Activated B cell treated with CpG ODN at 0.5 μM for 24 hours (primary cell): Measurements from ENCODE around the gene SLC15A1. TPM values are rescaled to one million over a fixed set of nuclear protein-coding genes. Genes with fewer than 3 reads are reported as not detected.

Experiments used
- ATAC-seq: fragments of 200-7000 bp; cut with Tn5 transposase; one replicate; pipeline ENCODE4 v1.10.0; 2021; ENCODE audit warnings: low read depth, mild to moderate bottlenecking, moderate library complexity
- CTCF ChIA-PET: fragments of 350-600 bp; sonication (Branson Sonifier 250); formaldehyde crosslinking; loops from one replicate; lab custom pipeline; 2021; ENCODE audit warnings: antibody characterized with exemption; lab: Charles Lee
- POLR2A ChIA-PET: fragments of 350-600 bp; sonication (Branson Sonifier 250); formaldehyde crosslinking; loops from one replicate; lab custom pipeline; 2021; ENCODE audit warnings: antibody characterized with exemption; lab: Charles Lee
- DNase-seq: peaks from one replicate; pipeline ENCODE4 v3.0.0; 2022
- H3K27ac Mint-ChIP-seq: one replicate; pipeline ENCODE4 v1.8.0; 2020; ENCODE audit warnings: mixed read lengths
- H3K27me3 Mint-ChIP-seq: one replicate; pipeline ENCODE4 v1.8.0; 2021; ENCODE audit warnings: mixed read lengths
- H3K36me3 Mint-ChIP-seq: one replicate; pipeline ENCODE4 v1.8.0; 2021; ENCODE audit warnings: low read depth, mixed read lengths
- H3K4me1 Mint-ChIP-seq: one replicate; pipeline ENCODE4 v1.8.0; 2021; ENCODE audit warnings: mixed read lengths
- H3K4me3 Mint-ChIP-seq: one replicate; pipeline ENCODE4 v1.8.0; 2020; ENCODE audit warnings: mild to moderate bottlenecking, mixed read lengths
- H3K9me3 Mint-ChIP-seq: one replicate; pipeline ENCODE4 v1.8.0; 2020; ENCODE audit warnings: mixed read lengths
- CTCF ChIP-seq: fragments of 200-600 bp; IDR thresholded peaks from one replicate; pipeline ENCODE4 v1.8.0; 2022; ENCODE audit warnings: antibody characterized with exemption, mild to moderate bottlenecking
- intact Hi-C: fragments of 100-400 bp; cut with micrococcal nuclease; formaldehyde crosslinking; loops from one replicate; pipeline ENCODE4 v1.15.1; 2024
- total RNA-seq: library from RNA; stranded (reverse); gene quantifications from 2 replicates; pipeline ENCODE4 v1.2.3, GENCODE V29; 2022

SLC15A1 gene
- total RNA-seq, 1 donor from 2014 or later, result not detected

- ChIA-PET POLR2A (no interaction called here), CTCF (no interaction called here)
- Mint-ChIP-seq H3K27me3 (peaks cover 2% of the 10 kb centered on the region), H3K27ac (no peak overlapping the region), H3K36me3 (no peaks in the 10 kb centered on the region), H3K4me3 (no peak overlapping the region), H3K4me1 (no peaks in the 10 kb centered on the region), H3K9me3 (no peaks in the 10 kb centered on the region)
- intact Hi-C loops, result no loop called here
- no peak for DNase-seq
- TF ChIP-seq CTCF, result no peak
- no peak for ATAC-seq
These were observed 61.1 kb downstream of the SLC15A1 start for GRCh38 chr13:98691360-98691759.

- Mint-ChIP-seq H3K4me1 (no peaks in the 10 kb centered on the region), H3K4me3 (no peak overlapping the region), H3K9me3 (no peaks in the 10 kb centered on the region), H3K27me3 (no peaks in the 10 kb centered on the region), H3K36me3 (no peaks in the 10 kb centered on the region), H3K27ac (no peak overlapping the region)
- ATAC-seq, result no peak
- no peak for TF ChIP-seq CTCF
- ChIA-PET POLR2A (no interaction called here), CTCF (interaction anchor here (1.1 kb wide), 1 partner anchor 18 kb away, joined by 5 read pairs; no protein-coding TSS in a partner anchor)
- DNase-seq, result no peak
- intact Hi-C loops, result no loop called here
These were observed 62.0 kb downstream of the SLC15A1 start for GRCh38 chr13:98690348-98691022.

GRCh38 chr13:98689347-98689968, 63.0 kb downstream of the SLC15A1 start:
- ATAC-seq (no peak), DNase-seq (no peak)
- Mint-ChIP-seq H3K27me3 (no peaks in the 10 kb centered on the region), H3K4me1 (no peaks in the 10 kb centered on the region), H3K9me3 (no peaks in the 10 kb centered on the region), H3K27ac (no peak overlapping the region), H3K36me3 (no peaks in the 10 kb centered on the region), H3K4me3 (no peak overlapping the region)
- intact Hi-C loops, result no loop called here
- ChIA-PET CTCF (no interaction called here), POLR2A (no interaction called here)
- TF ChIP-seq CTCF, result no peak

GRCh38 chr13:98688373-98688772, 64.1 kb downstream of the SLC15A1 start:
- no peak for TF ChIP-seq CTCF
- H3K27ac Mint-ChIP-seq, result no peak overlapping the region
- H3K9me3 Mint-ChIP-seq, result no peaks in the 10 kb centered on the region
- DNase-seq (no peak), ATAC-seq (no peak)
- ChIA-PET POLR2A (no interaction called here), CTCF (no interaction called here)
- H3K4me3 Mint-ChIP-seq, result no peak overlapping the region
- no peaks in the 10 kb centered on the region for H3K4me1 Mint-ChIP-seq
- intact Hi-C loops, result no loop called here
- H3K27me3 Mint-ChIP-seq, result no peaks in the 10 kb centered on the region
- no peaks in the 10 kb centered on the region for H3K36me3 Mint-ChIP-seq

- ATAC-seq, result no peak
- Mint-ChIP-seq H3K36me3 (no peaks in the 10 kb centered on the region), H3K27me3 (no peaks in the 10 kb centered on the region), H3K9me3 (no peaks in the 10 kb centered on the region), H3K4me1 (no peaks in the 10 kb centered on the region), H3K4me3 (no peak overlapping the region), H3K27ac (no peak overlapping the region)
- no peak for DNase-seq
- TF ChIP-seq CTCF, result no peak
- intact Hi-C loops, result no loop called here
- ChIA-PET CTCF (interaction anchor here (1.7 kb wide), 1 partner anchor 14 kb away, joined by 4 read pairs; no protein-coding TSS in a partner anchor), POLR2A (no interaction called here)
These were observed 65.2 kb downstream of the SLC15A1 start for GRCh38 chr13:98687319-98687718.
